Coronary artery (tissue), 2 donors: Measurements from ENCODE around the gene LBX2.

Experiments
- DNase-seq: peaks from one replicate; pipeline ENCODE4 v3.0.0-alpha.2; 2017; ENCODE audit warnings: low spot score
- H3K27ac ChIP-seq, 2 donors: fragments of 200-600 bp; sonication (generic); one replicate each; pipeline ENCODE4 v1.5.1; 2016 to 2019
- H3K4me3 ChIP-seq: fragments of 200-600 bp; sonication (generic); 2 replicates; pipeline ENCODE4 v1.5.1; 2016; ENCODE audit warnings: mild to moderate bottlenecking, moderate library complexity
- CTCF ChIP-seq: fragments of 200-600 bp; sonication (generic); IDR thresholded peaks from one replicate; pipeline ENCODE4 v1.5.1; 2019; ENCODE audit warnings: antibody characterized with exemption

Gene LBX2

GRCh38 chr2:74457549-74458131 is 41.8 kb downstream of the LBX2 start:
- no peak for DNase-seq
- Histone ChIP-seq H3K27ac (peak overlapping the region; percentile 96 to 97), H3K4me3 (peak overlapping the region; percentile 82)
- no peak for TF ChIP-seq CTCF

DNA sequence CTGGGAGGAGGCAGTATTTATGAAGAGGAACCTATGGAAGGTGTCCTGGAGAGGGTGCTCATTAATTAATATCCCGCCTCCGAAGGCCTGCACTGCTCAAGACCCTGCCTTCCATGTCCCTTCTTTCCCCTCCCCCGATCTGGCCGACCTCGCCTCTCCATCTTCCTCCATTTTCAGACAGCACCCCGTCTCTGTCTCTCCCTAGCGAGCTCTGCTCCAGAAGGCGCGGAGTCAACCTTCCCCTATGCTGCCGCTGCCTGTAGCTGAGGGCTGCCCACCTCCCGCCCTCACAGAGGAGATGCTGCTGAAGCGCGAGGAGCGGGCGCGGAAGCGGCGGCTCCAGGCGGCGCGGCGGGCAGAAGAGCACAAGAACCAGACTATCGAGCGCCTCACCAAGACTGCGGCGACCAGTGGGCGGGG is 42.3 kb downstream of the LBX2 start:
- peak overlapping the region; percentile 82 for H3K4me3 ChIP-seq
- no peak for DNase-seq
- H3K27ac ChIP-seq, result peak overlapping the region; percentile 96 to 97
- TF ChIP-seq CTCF, result no peak

GRCh38 chr2:74454654-74455511 is 44.5 kb downstream of the LBX2 start, which contains the start of gene INO80B:
Gene INO80B, plus strand, starts transcription at chr2:74455087. Its CDS starts 30 bp downstream, at chr2:74455117.
- DNase-seq, result peak; percentile 98
- peak within 1 kb of the TSS; percentile 47 to 83 for H3K27ac ChIP-seq
- TF ChIP-seq CTCF, result no peak
- peak within 1 kb of the TSS; percentile 92 for H3K4me3 ChIP-seq

DNA sequence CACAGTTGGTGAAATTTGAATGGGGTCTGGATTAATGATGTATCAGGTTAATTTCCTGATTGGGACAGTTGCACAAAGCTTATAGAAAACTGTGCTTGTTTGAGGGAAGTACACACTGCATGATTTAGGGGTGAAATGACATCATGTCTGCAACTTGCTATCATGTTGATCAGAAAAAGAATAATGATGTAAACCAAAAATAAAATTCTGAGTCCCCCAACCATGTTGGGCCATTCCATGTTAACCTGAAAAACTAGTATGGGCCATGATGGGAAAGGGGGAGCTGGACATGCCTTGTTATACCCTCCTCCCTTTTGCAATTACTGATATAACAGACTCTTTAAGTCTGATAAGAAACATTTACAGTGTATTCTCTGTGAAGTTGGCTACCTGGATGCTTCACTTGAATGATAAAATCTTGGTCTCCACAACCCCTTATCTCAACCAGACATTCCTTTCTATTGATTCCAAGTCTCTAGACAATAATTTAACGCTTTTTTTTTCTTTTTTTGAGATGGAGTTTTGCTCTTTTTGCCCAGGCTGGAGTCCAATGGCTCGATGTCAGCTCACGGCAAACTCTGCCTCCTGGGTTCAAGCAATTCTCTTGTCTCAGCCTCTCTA is 48.7 kb downstream of the LBX2 start:
- Histone ChIP-seq H3K27ac (no peak overlapping the region), H3K4me3 (no peak overlapping the region)
- TF ChIP-seq CTCF, result no peak
- no peak for DNase-seq

DNA sequence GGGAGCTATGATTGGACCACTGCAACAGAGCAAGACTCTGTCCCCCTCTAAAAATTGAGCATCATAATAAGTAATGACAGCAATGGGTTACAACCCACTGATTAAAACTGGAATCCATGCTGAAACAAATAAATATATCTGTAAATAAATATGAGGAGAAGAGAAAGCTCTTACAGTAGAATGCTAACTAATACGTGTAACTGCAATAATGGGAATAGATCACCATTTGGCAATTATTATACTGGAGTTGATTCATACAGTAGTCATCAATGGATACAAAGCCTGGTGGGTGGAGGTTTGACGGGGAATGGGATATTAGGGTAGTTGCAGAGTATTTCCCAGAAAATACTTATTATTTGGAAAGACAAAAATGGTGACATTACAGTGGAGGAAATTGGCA is 50.6 kb downstream of the LBX2 start:
- DNase-seq, result no peak
- Histone ChIP-seq H3K27ac (no peak overlapping the region), H3K4me3 (no peak overlapping the region)
- TF ChIP-seq CTCF, result no peak
